ENCODE results near the gene EIF4E3.

The EIF4E3 gene

GRCh38 chr3:71723452-71724170 lies 1.6 kb downstream of the EIF4E3 start:
- peak; percentile 36 for DNase-seq (ENCODE audit: low read depth)

- DNase-seq (ENCODE audit: low read depth): no peak
Measured at GRCh38 chr3:71722693-71723092, 2.5 kb downstream of the EIF4E3 start.

- DNase-seq (ENCODE audit: low read depth): peak; percentile 17
Measured at GRCh38 chr3:71721651-71722157, 3.5 kb downstream of the EIF4E3 start.

- no peak for DNase-seq (ENCODE audit: low read depth)
Measured at GRCh38 chr3:71721002-71721401, 4.2 kb downstream of the EIF4E3 start.

GRCh38 chr3:71718072-71718471 lies 7.1 kb downstream of the EIF4E3 start:
- no peak for DNase-seq (ENCODE audit: low read depth)

- no peak for DNase-seq (ENCODE audit: low read depth)
Measured at GRCh38 chr3:71714595-71714994, 10.6 kb downstream of the EIF4E3 start.

- no peak for DNase-seq (ENCODE audit: low read depth)
Measured at GRCh38 chr3:71713041-71713440, 12.2 kb downstream of the EIF4E3 start.

- DNase-seq (ENCODE audit: low read depth): no peak
Measured at GRCh38 chr3:71710906-71711494, 14.2 kb downstream of the EIF4E3 start.

GRCh38 chr3:71709908-71710511 lies 15.2 kb downstream of the EIF4E3 start:
- no peak for DNase-seq (ENCODE audit: low read depth)

GRCh38 chr3:71708476-71709105 lies 16.6 kb downstream of the EIF4E3 start:
- DNase-seq (ENCODE audit: low read depth): no peak

GRCh38 chr3:71707595-71707994 lies 17.6 kb downstream of the EIF4E3 start:
- no peak for DNase-seq (ENCODE audit: low read depth)

GRCh38 chr3:71705681-71706080 lies 19.5 kb downstream of the EIF4E3 start:
- no peak for DNase-seq (ENCODE audit: low read depth)

- no peak for DNase-seq (ENCODE audit: low read depth)
Measured at GRCh38 chr3:71704915-71705314, 20.3 kb downstream of the EIF4E3 start.

- DNase-seq (ENCODE audit: low read depth): no peak
Measured at GRCh38 chr3:71703797-71704196, 21.4 kb downstream of the EIF4E3 start.

GRCh38 chr3:71702131-71703024 lies 22.8 kb downstream of the EIF4E3 start:
- peak; percentile 12 for DNase-seq (ENCODE audit: low read depth)

- no peak for DNase-seq (ENCODE audit: low read depth)
Measured at GRCh38 chr3:71701251-71701762, 23.9 kb downstream of the EIF4E3 start.

- no peak for DNase-seq (ENCODE audit: low read depth)
Measured at GRCh38 chr3:71695000-71695482, 30.2 kb downstream of the EIF4E3 start.

- DNase-seq (ENCODE audit: low read depth): no peak
Measured at GRCh38 chr3:71694358-71694999, 30.7 kb downstream of the EIF4E3 start.

- no peak for DNase-seq (ENCODE audit: low read depth)
Measured at GRCh38 chr3:71693641-71694040, 31.6 kb downstream of the EIF4E3 start.

- DNase-seq (ENCODE audit: low read depth): no peak
Measured at GRCh38 chr3:71692139-71692538, 33.1 kb downstream of the EIF4E3 start.

- DNase-seq (ENCODE audit: low read depth): no peak
Measured at GRCh38 chr3:71690341-71690841, 34.8 kb downstream of the EIF4E3 start.

Data from activated T-cell treated with anti-CD3 and anti-CD28 coated beads for 1 hour (primary cell).